ENCODE data around the gene IGSF6. TPM values are rescaled to one million over a fixed set of nuclear protein-coding genes. Genes with fewer than 3 reads are reported as not detected.
"Not testable (repeated sequence)": the region's sequence is repeated elsewhere in the genome, so short reads cannot be mapped to it uniquely, and the experiment has no call there.

IGSF6 gene
- total and polyA plus RNA-seq, 9 donors: 0.48 to 15.4 (median 1.3) TPM

- DNase-seq: no peak
- Histone ChIP-seq H3K9me3 (no peaks in the 10 kb centered on the region), H3K27me3 (no peaks in the 10 kb centered on the region), H3K4me1 (ENCODE audit: insufficient read depth) (no peaks in the 10 kb centered on the region), H3K36me3 (no peaks in the 10 kb centered on the region), H3K4me3 (no peak overlapping the region), H3K27ac (no peak overlapping the region)
- 93 to 95% (median 93%) methylated on average over 2 of the region's 2 CpGs for WGBS, 3 donors
- intact Hi-C loops (cut with DNase I): no loop called here
- TF ChIP-seq, protein P1, sequence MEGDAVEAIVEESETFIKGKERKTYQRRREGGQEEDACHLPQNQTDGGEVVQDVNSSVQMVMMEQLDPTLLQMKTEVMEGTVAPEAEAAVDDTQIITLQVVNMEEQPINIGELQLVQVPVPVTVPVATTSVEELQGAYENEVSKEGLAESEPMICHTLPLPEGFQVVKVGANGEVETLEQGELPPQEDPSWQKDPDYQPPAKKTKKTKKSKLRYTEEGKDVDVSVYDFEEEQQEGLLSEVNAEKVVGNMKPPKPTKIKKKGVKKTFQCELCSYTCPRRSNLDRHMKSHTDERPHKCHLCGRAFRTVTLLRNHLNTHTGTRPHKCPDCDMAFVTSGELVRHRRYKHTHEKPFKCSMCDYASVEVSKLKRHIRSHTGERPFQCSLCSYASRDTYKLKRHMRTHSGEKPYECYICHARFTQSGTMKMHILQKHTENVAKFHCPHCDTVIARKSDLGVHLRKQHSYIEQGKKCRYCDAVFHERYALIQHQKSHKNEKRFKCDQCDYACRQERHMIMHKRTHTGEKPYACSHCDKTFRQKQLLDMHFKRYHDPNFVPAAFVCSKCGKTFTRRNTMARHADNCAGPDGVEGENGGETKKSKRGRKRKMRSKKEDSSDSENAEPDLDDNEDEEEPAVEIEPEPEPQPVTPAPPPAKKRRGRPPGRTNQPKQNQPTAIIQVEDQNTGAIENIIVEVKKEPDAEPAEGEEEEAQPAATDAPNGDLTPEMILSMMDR (IDR thresholded peaks at IDR 0.05): no peak
- TF ChIP-seq POLR2A (IDR thresholded peaks at IDR 0.05): no peak
- no peak for TF ChIP-seq EP300 (IDR thresholded peaks at IDR 0.05)
Measured at GRCh38 chr16:21639493-21639892, 12.9 kb downstream of the IGSF6 start.

- intact Hi-C loops (cut with DNase I): no loop called here
- no peaks in the 10 kb centered on the region for H3K36me3 ChIP-seq
- DNase-seq: no peak
- no peaks in the 10 kb centered on the region for H3K27me3 ChIP-seq
- no peak overlapping the region for H3K27ac ChIP-seq
- H3K9me3 ChIP-seq: no peaks in the 10 kb centered on the region
- 67 to 75% (median 72%) methylated on average over 4 of the region's 4 CpGs for WGBS, 3 donors
- TF ChIP-seq, protein P1 (IDR thresholded peaks at IDR 0.05): no peak
- no peak for TF ChIP-seq EP300 (IDR thresholded peaks at IDR 0.05)
- no peak for TF ChIP-seq POLR2A (IDR thresholded peaks at IDR 0.05)
- H3K4me3 ChIP-seq: no peak overlapping the region
- H3K4me1 ChIP-seq (ENCODE audit: insufficient read depth): no peaks in the 10 kb centered on the region
Measured at GRCh38 chr16:21638573-21638975, 13.8 kb downstream of the IGSF6 start.

GRCh38 chr16:21637032-21637968 lies 15.1 kb downstream of the IGSF6 start:
- no peaks in the 10 kb centered on the region for H3K27me3 ChIP-seq
- H3K27ac ChIP-seq: no peak overlapping the region
- TF ChIP-seq, protein P1 (IDR thresholded peaks at IDR 0.05): no peak
- TF ChIP-seq POLR2A (IDR thresholded peaks at IDR 0.05) (no peak), EP300 (IDR thresholded peaks at IDR 0.05) (no peak)
- H3K4me1 ChIP-seq (ENCODE audit: insufficient read depth): no peaks in the 10 kb centered on the region
- WGBS, 3 donors: 92 to 94% (median 94%) methylated on average over 37 of the region's 37 CpGs
- intact Hi-C loops (cut with DNase I): no loop called here
- no peaks in the 10 kb centered on the region for H3K9me3 ChIP-seq
- H3K4me3 ChIP-seq: no peak overlapping the region
- no peak for DNase-seq
- H3K36me3 ChIP-seq: no peaks in the 10 kb centered on the region

GRCh38 chr16:21635694-21636093 lies 16.7 kb downstream of the IGSF6 start:
- H3K4me1 ChIP-seq (ENCODE audit: insufficient read depth); H3K27ac ChIP-seq; DNase-seq; H3K27me3 ChIP-seq; H3K9me3 ChIP-seq; H3K36me3 ChIP-seq; H3K4me3 ChIP-seq; intact Hi-C loops (cut with DNase I): not testable (repeated sequence)
- 89 to 96% (median 94%) methylated on average over 9 of the region's 9 CpGs for WGBS, 3 donors

- intact Hi-C loops (cut with DNase I): no loop called here
- Histone ChIP-seq H3K27ac (no peak overlapping the region), H3K36me3 (no peaks in the 10 kb centered on the region), H3K27me3 (no peaks in the 10 kb centered on the region), H3K4me3 (no peak overlapping the region), H3K4me1 (ENCODE audit: insufficient read depth) (no peaks in the 10 kb centered on the region), H3K9me3 (no peaks in the 10 kb centered on the region)
- WGBS, 3 donors: 85 to 91% (median 86%) methylated on average over 5 of the region's 5 CpGs
- DNase-seq: no peak
- no peak for TF ChIP-seq EP300 (IDR thresholded peaks at IDR 0.05)
- TF ChIP-seq POLR2A (IDR thresholded peaks at IDR 0.05): no peak
- TF ChIP-seq, protein P1 (IDR thresholded peaks at IDR 0.05): no peak
Measured at GRCh38 chr16:21634216-21634615, 18.2 kb downstream of the IGSF6 start.

DNA sequence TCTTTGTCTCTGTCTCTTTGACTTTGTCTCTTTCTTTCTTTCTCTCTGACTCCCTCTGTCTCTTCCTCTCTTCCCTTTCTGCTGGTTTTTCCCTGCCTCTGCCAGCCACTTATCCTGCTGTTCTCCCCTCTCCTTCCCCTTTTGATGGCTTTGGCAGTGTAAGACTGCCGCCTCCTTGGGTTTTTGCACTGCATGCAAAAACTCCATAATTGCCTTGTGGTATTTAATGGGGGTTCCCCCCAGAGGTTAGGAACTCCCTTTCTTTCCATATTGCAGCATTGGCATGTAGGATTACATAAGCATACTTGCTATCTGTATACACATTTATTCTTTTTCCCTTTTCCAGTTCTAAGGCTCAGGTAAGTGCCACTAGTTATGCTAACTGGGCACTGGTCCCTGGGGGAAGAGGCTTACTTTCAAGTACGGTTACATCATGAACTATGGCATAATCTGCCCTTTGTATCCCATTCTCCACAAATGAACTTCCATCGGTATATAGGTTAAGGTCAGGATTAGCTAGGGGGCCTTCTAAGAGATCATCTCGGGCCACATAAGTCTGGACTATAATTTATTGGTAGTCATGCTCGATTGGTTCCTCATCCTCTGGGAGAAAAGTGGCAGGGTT lies 20.3 kb downstream of the IGSF6 start:
- H3K36me3 ChIP-seq, H3K27ac ChIP-seq: not testable (repeated sequence)
- 85 to 93% (median 92%) methylated on average over 5 of the region's 5 CpGs for WGBS, 3 donors

GRCh38 chr16:21631376-21631775 lies 21.0 kb downstream of the IGSF6 start:
- H3K27me3 ChIP-seq; H3K27ac ChIP-seq; H3K4me3 ChIP-seq; H3K4me1 ChIP-seq (ENCODE audit: insufficient read depth); intact Hi-C loops (cut with DNase I); H3K9me3 ChIP-seq; H3K36me3 ChIP-seq; DNase-seq: not testable (repeated sequence)
- WGBS, 3 donors: 87 to 89% (median 89%) methylated on average over 8 of the region's 8 CpGs

More for the DNA sequence above, 20.3 kb downstream of the IGSF6 start:
- H3K4me3 ChIP-seq; H3K27me3 ChIP-seq; H3K9me3 ChIP-seq; H3K4me1 ChIP-seq (ENCODE audit: insufficient read depth); intact Hi-C loops (cut with DNase I); DNase-seq: not testable (repeated sequence)
